Right atrium auricular region (tissue), 2 donors: ENCODE data around the gene PLXNB2. TPM values are rescaled to one million over a fixed set of nuclear protein-coding genes. Genes with fewer than 3 reads are reported as not detected.

ENCODE experiments used
- DNase-seq: peaks from one replicate; pipeline ENCODE4 v3.0.0-alpha.2; 2019; ENCODE audit warnings: low spot score
- H3K27ac ChIP-seq, 2 donors: fragments of 200-600 bp; sonication (generic); 1 replicate in 1 of 2; 2 replicates in 1 of 2; pipeline ENCODE4 v1.5.1; 2016 to 2019
- H3K27me3 ChIP-seq, 2 donors: fragments of 200-600 bp; sonication (generic); one replicate each; pipeline versions ENCODE4 v1.5.1 to v1.6.0; 2017 to 2019
- H3K36me3 ChIP-seq: fragments of 200-600 bp; sonication (generic); one replicate; pipeline ENCODE4 v1.5.1; 2016
- H3K4me1 ChIP-seq, 2 donors: fragments of 200-600 bp; sonication (generic); one replicate each; pipeline versions ENCODE4 v1.5.1 to v1.6.0; 2017 to 2019
- H3K4me3 ChIP-seq, 2 donors: fragments of 200-600 bp; sonication (generic); 1 replicate in 1 of 2; 2 replicates in 1 of 2; pipeline ENCODE4 v1.5.1; 2017 to 2019; ENCODE audit warnings: mild to moderate bottlenecking in 1 of 2, moderate library complexity in 1 of 2
- H3K9me3 ChIP-seq, 2 donors: fragments of 200-600 bp; sonication (generic); one replicate each; pipeline ENCODE4 v1.5.1; 2019
- total RNA-seq, 2 donors: library from RNA; depleted of rRNA; stranded (reverse); fragments of >200 nt; gene quantifications; one replicate each; pipeline ENCODE4 v1.1.0, GENCODE V29; 2016
- TF ChIP-seq, protein P1 (sequence below), 2 donors: fragments of 200-600 bp; sonication (generic); IDR thresholded peaks; one replicate each; pipeline ENCODE4 v1.5.1; 2019; ENCODE audit warnings: antibody characterized with exemption in 2 of 2

PLXNB2 gene
- total RNA-seq, 2 donors from 2014 or later: 60.3 to 92.8 TPM

DNA sequence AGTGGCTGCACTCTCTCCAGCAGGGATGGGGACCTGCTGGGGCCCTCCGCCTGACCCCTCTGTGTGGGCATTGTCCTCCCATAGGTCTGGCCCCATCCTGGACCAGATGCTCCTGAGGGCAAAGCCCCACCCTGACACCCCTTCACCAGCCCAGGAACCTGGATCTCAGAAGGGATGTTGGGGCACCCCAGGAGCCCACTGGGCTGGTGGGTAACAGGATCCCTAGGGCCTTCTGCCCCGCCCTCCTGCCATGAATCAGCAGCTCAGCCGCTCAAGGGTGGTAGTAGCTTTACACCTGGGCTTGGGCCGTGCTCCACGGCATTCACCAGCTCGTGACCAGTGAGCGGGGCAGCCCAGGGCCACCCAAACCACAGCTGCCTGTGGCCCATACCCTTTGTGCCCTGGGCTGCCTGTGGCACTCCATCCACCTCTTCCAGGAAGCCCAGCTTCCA lies 45.0 kb downstream of the PLXNB2 start:
- no peak for DNase-seq
- Histone ChIP-seq H3K27me3 (no peaks in the 10 kb centered on the region), H3K4me3 (no peak overlapping the region), H3K9me3 (no peaks in the 10 kb centered on the region), H3K36me3 (no peaks in the 10 kb centered on the region), H3K27ac (no peak overlapping the region), H3K4me1 (peaks cover 0 to 55% of the 10 kb centered on the region in 2 donors)
- TF ChIP-seq, protein P1, sequence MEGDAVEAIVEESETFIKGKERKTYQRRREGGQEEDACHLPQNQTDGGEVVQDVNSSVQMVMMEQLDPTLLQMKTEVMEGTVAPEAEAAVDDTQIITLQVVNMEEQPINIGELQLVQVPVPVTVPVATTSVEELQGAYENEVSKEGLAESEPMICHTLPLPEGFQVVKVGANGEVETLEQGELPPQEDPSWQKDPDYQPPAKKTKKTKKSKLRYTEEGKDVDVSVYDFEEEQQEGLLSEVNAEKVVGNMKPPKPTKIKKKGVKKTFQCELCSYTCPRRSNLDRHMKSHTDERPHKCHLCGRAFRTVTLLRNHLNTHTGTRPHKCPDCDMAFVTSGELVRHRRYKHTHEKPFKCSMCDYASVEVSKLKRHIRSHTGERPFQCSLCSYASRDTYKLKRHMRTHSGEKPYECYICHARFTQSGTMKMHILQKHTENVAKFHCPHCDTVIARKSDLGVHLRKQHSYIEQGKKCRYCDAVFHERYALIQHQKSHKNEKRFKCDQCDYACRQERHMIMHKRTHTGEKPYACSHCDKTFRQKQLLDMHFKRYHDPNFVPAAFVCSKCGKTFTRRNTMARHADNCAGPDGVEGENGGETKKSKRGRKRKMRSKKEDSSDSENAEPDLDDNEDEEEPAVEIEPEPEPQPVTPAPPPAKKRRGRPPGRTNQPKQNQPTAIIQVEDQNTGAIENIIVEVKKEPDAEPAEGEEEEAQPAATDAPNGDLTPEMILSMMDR (IDR thresholded peaks at IDR 0.05): no peak

DNA sequence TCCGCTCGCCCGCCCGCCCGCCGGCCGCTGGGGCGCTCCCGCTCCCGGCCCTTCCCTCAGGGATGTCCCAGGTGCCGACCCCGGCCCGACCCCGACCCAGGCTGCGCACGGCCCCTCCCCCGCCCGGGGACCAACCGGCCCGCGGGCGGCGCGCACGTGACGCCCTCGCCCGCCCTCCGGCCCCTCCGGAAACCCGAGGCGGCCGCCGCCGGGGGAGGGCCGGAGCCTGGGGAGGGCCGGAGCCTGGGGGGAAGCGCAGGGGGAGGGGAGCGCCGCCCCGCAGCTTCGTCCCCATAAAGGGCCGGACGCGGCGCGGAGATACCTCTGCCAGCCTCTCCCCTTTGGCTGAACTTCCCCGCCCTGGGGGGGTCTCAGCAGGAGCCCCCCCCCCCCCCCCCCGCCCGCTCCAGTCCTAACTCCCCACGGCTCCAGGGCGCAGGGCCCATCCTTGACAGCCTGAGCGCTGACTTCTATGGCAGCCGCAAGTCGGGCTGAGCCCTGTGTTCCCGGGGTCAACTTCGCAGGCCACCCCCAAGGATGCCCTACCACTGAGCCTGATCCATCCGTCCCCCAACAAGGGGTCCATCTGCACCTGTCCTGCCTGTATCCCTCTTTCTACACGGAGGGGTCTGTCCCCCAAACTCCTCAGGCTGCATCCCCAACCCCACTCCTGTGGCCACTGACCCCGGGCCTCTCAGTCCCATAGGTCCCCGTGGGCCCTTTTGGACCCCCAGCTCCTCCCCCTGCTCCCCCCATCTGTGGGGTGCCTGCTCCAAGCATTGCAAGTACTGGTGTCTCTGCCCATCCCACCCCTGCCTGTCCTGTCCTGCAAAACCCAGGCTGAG lies 45.6 kb downstream of the PLXNB2 start, which contains the start of gene MAPK12:
Gene MAPK12, minus strand, starts transcription at position 69 of the 845 bp plus-strand sequence. CDS start 174 bp downstream, outside the sequence.
- H3K27me3 ChIP-seq: no peaks in the 10 kb centered on the region
- TF ChIP-seq, protein P1 (IDR thresholded peaks at IDR 0.05): no peak
- H3K9me3 ChIP-seq: no peaks in the 10 kb centered on the region
- H3K36me3 ChIP-seq: no peaks in the 10 kb centered on the region
- DNase-seq: no peak
- H3K4me3 ChIP-seq: peak within 1 kb of the TSS; percentile 40 to 57
- peaks cover 0 to 54% of the 10 kb centered on the region in 2 donors for H3K4me1 ChIP-seq
- peak within 1 kb of the TSS; percentile 56 to 64 for H3K27ac ChIP-seq

DNA sequence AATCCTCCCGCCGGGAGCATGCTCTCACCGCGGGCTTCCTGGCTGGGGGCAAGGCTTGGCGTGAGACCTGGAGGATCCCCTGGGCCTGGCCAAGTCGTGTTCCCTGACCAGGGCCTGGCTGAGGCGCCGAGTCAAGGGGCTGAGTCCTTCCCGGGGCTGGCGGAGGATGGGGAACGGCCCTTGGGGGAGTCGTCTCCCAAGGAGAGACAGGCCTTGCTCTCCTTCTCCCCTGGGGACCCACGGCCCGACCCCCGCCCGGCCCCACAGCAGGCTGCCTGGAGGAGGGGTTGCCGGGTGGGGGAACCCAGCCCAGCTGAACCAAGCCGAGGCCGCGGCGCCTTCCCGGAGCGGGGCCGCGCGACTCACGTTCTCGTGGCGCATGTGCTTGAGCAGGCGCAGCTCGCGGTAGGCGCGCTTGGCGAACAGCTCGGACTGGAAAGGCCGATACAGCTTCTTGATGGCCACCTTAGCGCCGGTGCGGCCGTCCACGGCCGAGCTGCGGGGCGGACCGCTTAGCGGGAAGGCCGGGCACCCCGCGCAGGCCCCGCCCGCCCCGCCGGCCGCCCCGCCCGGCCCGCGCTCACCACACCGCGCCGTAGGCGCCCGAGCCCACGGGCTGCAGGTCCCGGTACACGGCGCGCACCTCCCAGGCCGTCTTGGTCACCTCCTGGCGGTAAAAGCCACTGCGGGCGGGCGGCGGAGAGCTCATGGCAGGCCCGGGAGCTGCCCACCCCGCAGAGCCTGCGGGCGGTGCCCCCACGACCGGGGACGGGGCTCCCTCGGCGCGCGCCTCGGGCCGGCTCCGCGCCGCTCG lies 46.4 kb downstream of the PLXNB2 start:
- no peaks in the 10 kb centered on the region for H3K36me3 ChIP-seq
- peaks cover 0 to 52% of the 10 kb centered on the region in 2 donors for H3K4me1 ChIP-seq
- H3K27me3 ChIP-seq: no peaks in the 10 kb centered on the region
- TF ChIP-seq, protein P1 (IDR thresholded peaks at IDR 0.05): no peak
- DNase-seq: no peak
- peak overlapping the region; percentile 56 to 64 for H3K27ac ChIP-seq
- peak overlapping the region; percentile 40 to 57 for H3K4me3 ChIP-seq
- H3K9me3 ChIP-seq: no peaks in the 10 kb centered on the region

DNA sequence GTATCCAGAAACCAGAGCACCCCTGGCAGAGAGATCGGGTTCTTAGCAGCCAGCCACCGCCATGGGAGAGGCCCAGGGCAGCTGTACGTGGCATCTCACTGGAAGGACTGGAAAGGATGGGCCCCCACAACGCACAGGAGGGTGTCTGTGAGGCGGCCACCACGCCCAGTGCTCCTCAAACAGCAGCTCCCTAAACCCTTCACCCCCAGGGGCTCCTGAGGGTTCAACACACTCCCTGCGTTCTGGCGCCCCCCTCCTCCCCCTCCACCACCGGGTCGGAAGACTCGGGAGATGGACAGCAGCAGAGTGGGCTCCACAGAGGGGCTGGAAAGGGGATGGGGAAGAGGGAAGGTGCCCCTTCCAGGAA lies 47.0 kb downstream of the PLXNB2 start:
- H3K4me1 ChIP-seq: peaks cover 0 to 52% of the 10 kb centered on the region in 2 donors
- DNase-seq: no peak
- peak overlapping the region; percentile 40 to 57 for H3K4me3 ChIP-seq
- TF ChIP-seq, protein P1 (IDR thresholded peaks at IDR 0.05): no peak
- H3K27ac ChIP-seq: peak overlapping the region; percentile 56 to 64
- H3K27me3 ChIP-seq: no peaks in the 10 kb centered on the region
- no peaks in the 10 kb centered on the region for H3K36me3 ChIP-seq
- no peaks in the 10 kb centered on the region for H3K9me3 ChIP-seq

DNA sequence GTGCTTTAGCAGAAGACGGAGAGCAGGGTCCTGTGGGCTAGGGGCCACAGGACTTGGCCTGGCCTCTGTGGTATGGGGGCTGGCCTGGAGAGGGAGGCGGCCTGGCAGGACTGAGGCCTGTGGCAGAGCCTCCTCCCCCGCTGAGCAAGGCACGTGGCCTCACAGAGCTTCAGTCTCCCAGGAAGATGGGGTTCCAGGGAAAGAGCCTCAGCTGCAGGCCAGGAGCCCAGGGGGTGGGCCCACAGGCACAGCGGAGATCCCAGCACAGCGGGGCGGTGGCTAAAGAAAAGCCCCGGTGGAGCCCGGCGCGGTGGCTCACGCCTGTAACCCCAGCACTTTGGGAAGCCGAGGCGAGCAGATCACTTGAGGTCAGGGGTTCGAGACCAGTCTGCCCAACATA lies 48.1 kb downstream of the PLXNB2 start:
- H3K27me3 ChIP-seq: no peaks in the 10 kb centered on the region
- H3K4me3 ChIP-seq: no peak overlapping the region
- H3K27ac ChIP-seq: peak overlapping the region; percentile 31 to 76
- TF ChIP-seq, protein P1 (IDR thresholded peaks at IDR 0.05): no peak
- H3K4me1 ChIP-seq: peaks cover 0 to 52% of the 10 kb centered on the region in 2 donors
- H3K36me3 ChIP-seq: no peaks in the 10 kb centered on the region
- DNase-seq: no peak
- no peaks in the 10 kb centered on the region for H3K9me3 ChIP-seq
